Activated T-helper 1 cell treated with anti-CD3 and anti-CD28 coated beads, Interleukin-12 subunit alpha, Interleukin-12 subunit beta, Interleukin-2, Interleukin-4 antibody, amounts not matched to agents 30 ng/mL and 10 ng/mL and 1 ng/mL, durations not matched to agents 14 hours and 24 hours and 36 hours (primary cell): ENCODE data around the gene DDR2. TPM values are rescaled to one million over a fixed set of nuclear protein-coding genes. Genes with fewer than 3 reads are reported as not detected.
"Not testable (repeated sequence)": the region's sequence is repeated elsewhere in the genome, so short reads cannot be mapped to it uniquely, and the experiment has no call there.

Experiments
- DNase-seq: peaks from one replicate; pipeline ENCODE4 v3.0.0; 2021; ENCODE audit warnings: low spot score
- H3K27ac Mint-ChIP-seq: one replicate; pipeline ENCODE4 v1.8.0; 2021; ENCODE audit warnings: mild to moderate bottlenecking, mixed read lengths
- H3K27me3 Mint-ChIP-seq: one replicate; pipeline ENCODE4 v1.8.0; 2022; ENCODE audit warnings: mild to moderate bottlenecking, moderate library complexity, mixed read lengths; ENCODE audit not compliant: insufficient read depth
- H3K36me3 Mint-ChIP-seq: one replicate; pipeline ENCODE4 v1.8.0; 2021; ENCODE audit warnings: low read depth, mixed read lengths
- H3K4me1 Mint-ChIP-seq: one replicate; pipeline ENCODE4 v1.8.0; 2021; ENCODE audit warnings: low read depth, mixed read lengths
- H3K4me3 Mint-ChIP-seq: one replicate; pipeline ENCODE4 v1.8.0; 2021; ENCODE audit warnings: mild to moderate bottlenecking, moderate library complexity, mixed read lengths
- H3K9me3 Mint-ChIP-seq: one replicate; pipeline ENCODE4 v1.8.0; 2021; ENCODE audit warnings: mixed read lengths
- intact Hi-C: fragments of 100-400 bp; cut with micrococcal nuclease; formaldehyde crosslinking; loops from one replicate; pipeline ENCODE4 v1.15.1; 2024
- total RNA-seq: library from RNA; stranded (reverse); gene quantifications from 2 replicates; pipeline ENCODE4 v1.2.3, GENCODE V29; 2022

Gene DDR2
- total RNA-seq, 1 donor from 2014 or later, result 0.44 TPM

GRCh38 chr1:162728573-162728972 lies 96.3 kb downstream of the DDR2 start:
- H3K27ac Mint-ChIP-seq, result no peak overlapping the region
- H3K4me3 Mint-ChIP-seq, result no peak overlapping the region
- peaks cover 3% of the 10 kb centered on the region for H3K27me3 Mint-ChIP-seq
- no peaks in the 10 kb centered on the region for H3K9me3 Mint-ChIP-seq
- intact Hi-C loops, result no loop called here
- no peak for DNase-seq
- no peaks in the 10 kb centered on the region for H3K4me1 Mint-ChIP-seq
- no peaks in the 10 kb centered on the region for H3K36me3 Mint-ChIP-seq

GRCh38 chr1:162729195-162729774 lies 97.0 kb downstream of the DDR2 start:
- H3K4me1 Mint-ChIP-seq, H3K9me3 Mint-ChIP-seq, H3K27me3 Mint-ChIP-seq, H3K4me3 Mint-ChIP-seq, H3K27ac Mint-ChIP-seq, H3K36me3 Mint-ChIP-seq, DNase-seq, intact Hi-C loops: not testable (repeated sequence)

- Mint-ChIP-seq H3K27ac (no peak overlapping the region), H3K36me3 (no peaks in the 10 kb centered on the region), H3K9me3 (no peaks in the 10 kb centered on the region), H3K4me1 (no peaks in the 10 kb centered on the region), H3K27me3 (peaks cover 2% of the 10 kb centered on the region), H3K4me3 (no peak overlapping the region)
- no peak for DNase-seq
- intact Hi-C loops, result no loop called here
Observed at GRCh38 chr1:162732094-162732493, 99.8 kb downstream of the DDR2 start.

GRCh38 chr1:162732566-162733335 lies 100.5 kb downstream of the DDR2 start:
- no peak overlapping the region for H3K27ac Mint-ChIP-seq

GRCh38 chr1:162733336-162733590 lies 101.0 kb downstream of the DDR2 start:
- no peak overlapping the region for H3K4me3 Mint-ChIP-seq
- H3K27ac Mint-ChIP-seq, result no peak overlapping the region
- no peak for DNase-seq
- H3K4me1 Mint-ChIP-seq, result no peaks in the 10 kb centered on the region
- intact Hi-C loops, result no loop called here
- H3K36me3 Mint-ChIP-seq, result no peaks in the 10 kb centered on the region
- peaks cover 2% of the 10 kb centered on the region for H3K27me3 Mint-ChIP-seq
- no peaks in the 10 kb centered on the region for H3K9me3 Mint-ChIP-seq

More at GRCh38 chr1:162732566-162733335, 100.5 kb downstream of the DDR2 start:
- intact Hi-C loops, result no loop called here
- no peaks in the 10 kb centered on the region for H3K4me1 Mint-ChIP-seq
- no peaks in the 10 kb centered on the region for H3K9me3 Mint-ChIP-seq
- no peak for DNase-seq
- no peaks in the 10 kb centered on the region for H3K36me3 Mint-ChIP-seq
- peaks cover 2% of the 10 kb centered on the region for H3K27me3 Mint-ChIP-seq
- H3K4me3 Mint-ChIP-seq, result no peak overlapping the region

- intact Hi-C loops, result no loop called here
- DNase-seq, result no peak
- no peak overlapping the region for H3K4me3 Mint-ChIP-seq
- peaks cover 2% of the 10 kb centered on the region for H3K27me3 Mint-ChIP-seq
- H3K27ac Mint-ChIP-seq, result no peak overlapping the region
- no peaks in the 10 kb centered on the region for H3K36me3 Mint-ChIP-seq
- H3K9me3 Mint-ChIP-seq, result no peaks in the 10 kb centered on the region
- no peaks in the 10 kb centered on the region for H3K4me1 Mint-ChIP-seq
Observed at GRCh38 chr1:162734047-162734446, 101.8 kb downstream of the DDR2 start.

- intact Hi-C loops, result no loop called here
- no peak for DNase-seq
- no peaks in the 10 kb centered on the region for H3K36me3 Mint-ChIP-seq
Observed at GRCh38 chr1:162736184-162736583, 103.9 kb downstream of the DDR2 start.

GRCh38 chr1:162736633-162737067 lies 104.4 kb downstream of the DDR2 start:
- no peak overlapping the region for H3K27ac Mint-ChIP-seq
- intact Hi-C loops, result no loop called here
- no peaks in the 10 kb centered on the region for H3K36me3 Mint-ChIP-seq
- peaks cover 2% of the 10 kb centered on the region for H3K27me3 Mint-ChIP-seq
- H3K4me1 Mint-ChIP-seq, result no peaks in the 10 kb centered on the region
- H3K4me3 Mint-ChIP-seq, result no peak overlapping the region
- DNase-seq, result no peak
- no peaks in the 10 kb centered on the region for H3K9me3 Mint-ChIP-seq

More at GRCh38 chr1:162736184-162736583, 103.9 kb downstream of the DDR2 start:
- no peak overlapping the region for H3K4me3 Mint-ChIP-seq
- no peak overlapping the region for H3K27ac Mint-ChIP-seq
- peaks cover 2% of the 10 kb centered on the region for H3K27me3 Mint-ChIP-seq
- H3K9me3 Mint-ChIP-seq, result no peaks in the 10 kb centered on the region
- no peaks in the 10 kb centered on the region for H3K4me1 Mint-ChIP-seq

- Mint-ChIP-seq H3K27ac (no peak overlapping the region), H3K4me3 (no peak overlapping the region), H3K4me1 (no peaks in the 10 kb centered on the region), H3K9me3 (no peaks in the 10 kb centered on the region), H3K36me3 (no peaks in the 10 kb centered on the region), H3K27me3 (peaks cover 2% of the 10 kb centered on the region)
- DNase-seq, result no peak
- intact Hi-C loops, result no loop called here
Observed at GRCh38 chr1:162740755-162741154, 108.5 kb downstream of the DDR2 start.

- Mint-ChIP-seq H3K9me3 (no peaks in the 10 kb centered on the region), H3K27ac (no peak overlapping the region), H3K27me3 (peaks cover 2% of the 10 kb centered on the region), H3K4me1 (no peaks in the 10 kb centered on the region), H3K4me3 (no peak overlapping the region), H3K36me3 (no peaks in the 10 kb centered on the region)
- DNase-seq, result no peak
- intact Hi-C loops, result no loop called here
Observed at GRCh38 chr1:162741574-162741973, 109.3 kb downstream of the DDR2 start.

- H3K9me3 Mint-ChIP-seq, DNase-seq, intact Hi-C loops, H3K27ac Mint-ChIP-seq, H3K4me3 Mint-ChIP-seq, H3K4me1 Mint-ChIP-seq, H3K36me3 Mint-ChIP-seq, H3K27me3 Mint-ChIP-seq: not testable (repeated sequence)
Observed at GRCh38 chr1:162746264-162746942, 114.1 kb downstream of the DDR2 start.

- no peak for DNase-seq
- no peaks in the 10 kb centered on the region for H3K4me1 Mint-ChIP-seq
- no peaks in the 10 kb centered on the region for H3K36me3 Mint-ChIP-seq
- H3K27me3 Mint-ChIP-seq, result peaks cover 7% of the 10 kb centered on the region
- intact Hi-C loops, result no loop called here
- H3K9me3 Mint-ChIP-seq, result no peaks in the 10 kb centered on the region
- H3K4me3 Mint-ChIP-seq, result no peak overlapping the region
- H3K27ac Mint-ChIP-seq, result no peak overlapping the region
Observed at GRCh38 chr1:162753001-162753658, 120.9 kb downstream of the DDR2 start.

- intact Hi-C loops, result no loop called here
- H3K36me3 Mint-ChIP-seq, result no peaks in the 10 kb centered on the region
Observed at GRCh38 chr1:162753998-162754585, 121.8 kb downstream of the DDR2 start.

More at GRCh38 chr1:162753998-162754585, 121.8 kb downstream of the DDR2 start:
- Mint-ChIP-seq H3K9me3 (no peaks in the 10 kb centered on the region), H3K4me3 (no peak overlapping the region), H3K27ac (no peak overlapping the region), H3K27me3 (peaks cover 4% of the 10 kb centered on the region), H3K4me1 (no peaks in the 10 kb centered on the region)
- no peak for DNase-seq
